H1 (cell line): Measurements from ENCODE around the gene MROH2A. TPM values are rescaled to one million over a fixed set of nuclear protein-coding genes. Genes with fewer than 3 reads are reported as not detected.

ENCODE experiments used
- RNF2 ChIP-seq: fragments of 200-900, 300-1000 bp; sonication (generic); IDR thresholded peaks from 2 replicates; pipeline ENCODE4 v1.7.1; 2016; ENCODE audit warnings: borderline replicate concordance, low read depth, mild to moderate bottlenecking, antibody characterized with exemption, low read length; ENCODE audit not compliant: poor library complexity, severe bottlenecking; ENCODE audit errors: missing control alignments
- polyA plus RNA-seq, 7 experiments: library from polyadenylated mRNA; depleted of rRNA in 3 of 7; stranded (reverse) in 5 of 7; unstranded in 2 of 7; fragments of >200 nt in 5 of 7; fragments of 200-250 nt in 2 of 7; gene quantifications; 1 replicate in 5 of 7; 2 replicates in 1 of 7; 4 replicates in 1 of 7; pipeline versions ENCODE4 v1.2.1 to v1.2.3, GENCODE V29; 2011 to 2013; ENCODE audit warnings: missing spikeins in 2 of 7, mixed read lengths in 2 of 7
- total RNA-seq: library from RNA; stranded (reverse); fragmentation: NEBNext Ultra II Directional; extraction: Animal tissue kit (Norgen Biotek cat#: 25700); gene quantifications from 2 replicates; pipeline ENCODE4 v1.2.1, GENCODE V29; 2021

The MROH2A gene
- total and polyA plus RNA-seq, 2 of the 8 experiments (the other 6 are each of a cell fraction or from before 2014, with no cell fraction given), result not detected

DNA sequence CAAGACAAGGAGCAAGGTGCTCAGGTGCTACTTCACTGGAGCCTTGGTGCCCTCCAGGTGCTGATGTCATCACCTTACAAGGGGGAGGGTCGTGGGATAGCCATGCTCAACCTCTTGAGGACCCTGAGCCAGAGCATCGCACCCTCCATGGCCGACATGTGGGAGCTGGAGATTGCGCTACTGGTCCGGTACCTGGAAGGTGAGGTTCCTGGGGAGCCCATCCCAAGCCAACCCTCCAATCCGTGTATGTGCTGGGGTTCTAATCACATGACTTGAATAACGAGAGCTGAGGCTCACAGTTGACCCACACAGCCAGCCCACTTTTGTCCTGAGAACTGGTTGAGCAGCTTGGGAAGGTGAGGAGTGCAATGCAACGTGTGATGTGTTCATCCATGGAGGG is 25.9 kb downstream of the MROH2A start (continued):
- TF ChIP-seq RNF2, result no peak
